H1 (cell line): ENCODE data around the gene LMNTD2. TPM values are rescaled to one million over a fixed set of nuclear protein-coding genes. Genes with fewer than 3 reads are reported as not detected.

Source experiments
- CTCF ChIA-PET: fragments of 300-600 bp; sonication (Branson Sonifier 250); formaldehyde crosslinking; loops from one replicate; lab custom pipeline; 2021; ENCODE audit not compliant: partially characterized antibody; lab: Charles Lee
- POLR2A ChIA-PET: fragments of 300-600 bp; sonication (Branson Sonifier 250); formaldehyde crosslinking; loops from one replicate; lab custom pipeline; 2021; ENCODE audit warnings: inconsistent platforms; ENCODE audit not compliant: partially characterized antibody; lab: Charles Lee
- DNase-seq, 2 experiments: peaks; one replicate each; pipeline versions ENCODE4 v3.0.0 to v3.0.0-alpha.2; 2010 to 2022; ENCODE audit warnings: low spot score in 2 of 2, low read depth in 1 of 2, mixed read lengths in 1 of 2
- FAIRE-seq: peaks from 2 replicates; lab custom pipeline; 2011; peaks lifted over from hg19 to GRCh38; lab: Jason Lieb, UNC
- H2AFZ ChIP-seq: 2 replicates; pipeline ENCODE4 v1.8.1; 2012; ENCODE audit warnings: low read length, inconsistent platforms
- H2AK5ac ChIP-seq: 2 replicates; pipeline ENCODE4 v1.6.1; 2013; ENCODE audit warnings: low read depth, low read length
- H2BK120ac ChIP-seq: replicated peaks from 2 replicates; pipeline ENCODE3; 2013; ENCODE audit warnings: low read depth, low read length, inconsistent platforms
- H2BK12ac ChIP-seq: 2 replicates; pipeline ENCODE4 v1.6.1; 2013; ENCODE audit warnings: low read depth, low read length
- H2BK15ac ChIP-seq: 2 replicates; pipeline ENCODE4 v1.6.1; 2013; ENCODE audit warnings: low read length
- H2BK20ac ChIP-seq: 2 replicates; pipeline ENCODE4 v1.6.1; 2013; ENCODE audit warnings: low read length
- H2BK5ac ChIP-seq: 2 replicates; pipeline ENCODE4 v1.6.1; 2013; ENCODE audit warnings: low read depth, low read length
- H3K14ac ChIP-seq: 2 replicates; pipeline ENCODE4 v1.6.1; 2013; ENCODE audit warnings: inconsistent platforms; ENCODE audit not compliant: insufficient read length
- H3K18ac ChIP-seq: 2 replicates; pipeline ENCODE4 v1.6.1; 2013; ENCODE audit warnings: low read length; ENCODE audit errors: extremely low read depth
- H3K23ac ChIP-seq: 2 replicates; pipeline ENCODE4 v1.6.1; 2013; ENCODE audit warnings: inconsistent platforms; ENCODE audit not compliant: insufficient read length
- H3K23me2 ChIP-seq: 2 replicates; pipeline ENCODE4 v1.6.1; 2013; ENCODE audit warnings: low read depth, low read length
- H3K27ac ChIP-seq: 2 replicates; pipeline ENCODE4 v1.6.1; 2011; ENCODE audit warnings: low read depth, low read length, inconsistent platforms
- H3K27me3 ChIP-seq, 4 experiments: replicated peaks in 1 of 4; 1 replicate in 1 of 4; 2 replicates in 3 of 4; pipeline versions ENCODE4 v1.6.1 to v1.8.1; 2011 to 2013; ENCODE audit warnings: low read length in 3 of 4, mild to moderate bottlenecking in 3 of 4, inconsistent platforms in 2 of 4, mixed read lengths in 2 of 4, moderate library complexity in 1 of 4; ENCODE audit not compliant: control insufficient read depth in 3 of 4, insufficient read depth in 3 of 4; ENCODE audit errors: extremely low read depth in 1 of 4
- H3K36me3 ChIP-seq, 4 experiments: 2 replicates each; pipeline versions ENCODE4 v1.6.1 to v1.8.1; 2011 to 2013; ENCODE audit warnings: mild to moderate bottlenecking in 4 of 4, low read length in 3 of 4, moderate library complexity in 2 of 4, control low read depth in 1 of 4, inconsistent platforms in 1 of 4; ENCODE audit not compliant: insufficient read depth in 4 of 4, control insufficient read depth in 2 of 4
- H3K4ac ChIP-seq: replicated peaks from 2 replicates; pipeline ENCODE3; 2013; ENCODE audit warnings: low read length, low read depth, mixed read lengths, inconsistent platforms; ENCODE audit not compliant: insufficient read length
- H3K4me1 ChIP-seq, 4 experiments: replicated peaks in 1 of 4; 1 replicate in 1 of 4; 2 replicates in 3 of 4; pipeline versions ENCODE4 v1.6.1 to v1.8.1; 2011 to 2013; ENCODE audit warnings: low read length in 3 of 4, inconsistent platforms in 2 of 4, mixed read lengths in 1 of 4; ENCODE audit not compliant: insufficient read depth in 4 of 4, control insufficient read depth in 3 of 4
- H3K4me2 ChIP-seq, 2 experiments: 2 replicates each; pipeline versions ENCODE4 v1.6.1 to v1.8.1; 2011 to 2013; ENCODE audit warnings: low read depth in 2 of 2, low read length in 2 of 2, control low read depth in 1 of 2, inconsistent platforms in 1 of 2, mild to moderate bottlenecking in 1 of 2; ENCODE audit not compliant: insufficient read depth in 1 of 2
- H3K4me3 ChIP-seq, 4 experiments: fragments of 200-600, 300-600 bp in 1 of 4; sonication (generic), shearing (Covaris generic), sonication (Bioruptor Twin) in 1 of 4; 2 replicates each; pipeline versions ENCODE4 v1.5.1 to v1.8.1; 2011 to 2016; ENCODE audit warnings: low read length in 4 of 4, low read depth in 3 of 4, control low read depth in 2 of 4, inconsistent platforms in 2 of 4, mild to moderate bottlenecking in 2 of 4, mixed read lengths in 1 of 4, moderate library complexity in 1 of 4; ENCODE audit not compliant: insufficient read depth in 2 of 4; ENCODE audit errors: extremely low read depth in 1 of 4
- H3K56ac ChIP-seq: replicated peaks from 2 replicates; pipeline ENCODE3; 2013; ENCODE audit warnings: low read depth, mild to moderate bottlenecking, mixed read lengths, low read length, inconsistent platforms; ENCODE audit not compliant: insufficient read length
- H3K79me1 ChIP-seq: 2 replicates; pipeline ENCODE4 v1.6.1; 2013; ENCODE audit warnings: low read depth, low read length, control low read depth
- H3K79me2 ChIP-seq, 2 experiments: 2 replicates each; pipeline versions ENCODE4 v1.6.1 to v1.8.1; 2012 to 2013; ENCODE audit warnings: low read length in 2 of 2, mild to moderate bottlenecking in 2 of 2, inconsistent platforms in 1 of 2; ENCODE audit not compliant: insufficient read depth in 2 of 2, control insufficient read depth in 1 of 2
- H3K9ac ChIP-seq, 4 experiments: replicated peaks in 1 of 4; 1 replicate in 1 of 4; 2 replicates in 3 of 4; pipeline versions ENCODE4 v1.6.1 to v1.8.1; 2011 to 2013; ENCODE audit warnings: low read depth in 3 of 4, low read length in 3 of 4, control low read depth in 2 of 4, mild to moderate bottlenecking in 2 of 4, moderate library complexity in 2 of 4, inconsistent platforms in 1 of 4; ENCODE audit errors: extremely low read depth in 1 of 4
- H3K9me3 ChIP-seq, 2 experiments: 2 replicates each; pipeline versions ENCODE4 v1.6.1 to v1.8.1; 2012 to 2013; ENCODE audit warnings: mild to moderate bottlenecking in 2 of 2, moderate library complexity in 2 of 2, control low read depth in 1 of 2, inconsistent platforms in 1 of 2, low read depth in 1 of 2, low read length in 1 of 2, mixed read lengths in 1 of 2; ENCODE audit not compliant: insufficient read depth in 2 of 2
- H4K20me1 ChIP-seq, 2 experiments: replicated peaks in 1 of 2; 2 replicates each; pipeline versions ENCODE3 to v1.8.1; 2011 to 2013; ENCODE audit warnings: inconsistent platforms in 2 of 2, low read length in 2 of 2, mild to moderate bottlenecking in 1 of 2; ENCODE audit not compliant: insufficient read depth in 2 of 2, control insufficient read depth in 1 of 2
- H4K5ac ChIP-seq: 2 replicates; pipeline ENCODE4 v1.6.1; 2013; ENCODE audit warnings: low read length, low read depth, mixed read lengths, inconsistent platforms; ENCODE audit not compliant: insufficient read length
- H4K8ac ChIP-seq: 2 replicates; pipeline ENCODE4 v1.8.0; 2013; ENCODE audit warnings: mild to moderate bottlenecking, moderate library complexity, low read length, inconsistent platforms; ENCODE audit not compliant: insufficient read depth; ENCODE audit errors: extremely low read depth
- H4K91ac ChIP-seq: replicated peaks from 2 replicates; pipeline ENCODE3; 2013; ENCODE audit warnings: low read length, mixed read lengths, inconsistent platforms; ENCODE audit not compliant: insufficient read length
- BRCA1 ChIP-seq: IDR thresholded peaks from 2 replicates; pipeline ENCODE4 v1.6.1; 2012; ENCODE audit warnings: low read depth, low read length, improper control_type of control experiment
- CHD1 ChIP-seq: IDR thresholded peaks from 2 replicates; pipeline ENCODE4 v1.6.1; 2012; ENCODE audit warnings: low read depth, low read length, improper control_type of control experiment
- FOSL1 ChIP-seq: IDR thresholded peaks from 2 replicates; pipeline ENCODE4 v1.6.1; 2011; ENCODE audit warnings: mild to moderate bottlenecking, low read depth, low read length, moderate library complexity; ENCODE audit not compliant: insufficient read depth
- GABPA ChIP-seq: IDR thresholded peaks from 2 replicates; pipeline ENCODE4 v1.6.1; 2011; ENCODE audit warnings: mild to moderate bottlenecking, low read length, moderate library complexity, borderline replicate concordance; ENCODE audit not compliant: insufficient read depth
- JUN ChIP-seq: IDR thresholded peaks from 2 replicates; pipeline ENCODE4 v1.6.1; 2011; ENCODE audit warnings: low read depth, mild to moderate bottlenecking, improper control_type of control experiment, low read length
- MAX ChIP-seq: IDR thresholded peaks from 2 replicates; pipeline ENCODE4 v1.6.1; 2012; ENCODE audit warnings: inconsistent platforms
- TBP ChIP-seq: IDR thresholded peaks from 2 replicates; pipeline ENCODE4 v1.6.1; 2011; ENCODE audit warnings: low read depth, low read length, improper control_type of control experiment
- WGBS, 2 experiments: shearing (Covaris generic) in 1 of 2; methylation state at CpG; one replicate each; pipeline versions ENCODE4 v1.1.6 to v1.1.7; 2013 to 2015; ENCODE audit warnings: low lambda C conversion rate in 2 of 2, mixed read lengths in 2 of 2, inconsistent platforms in 1 of 2, low coverage in 1 of 2, missing lambda C conversion rate in 1 of 2; ENCODE audit not compliant: insufficient replicate concordance in 2 of 2, insufficient coverage in 1 of 2, insufficient read length in 1 of 2; ENCODE audit errors: extremely low coverage in 1 of 2, missing lambda C conversion rate in 1 of 2; 5-methylcytosine and 5-hydroxymethylcytosine counted together
- polyA plus RNA-seq, 7 experiments: library from polyadenylated mRNA; depleted of rRNA in 3 of 7; stranded (reverse) in 5 of 7; unstranded in 2 of 7; fragments of >200 nt in 5 of 7; fragments of 200-250 nt in 2 of 7; gene quantifications; 1 replicate in 5 of 7; 2 replicates in 1 of 7; 4 replicates in 1 of 7; pipeline versions ENCODE4 v1.2.1 to v1.2.3, GENCODE V29; 2011 to 2013; ENCODE audit warnings: missing spikeins in 2 of 7, mixed read lengths in 2 of 7
- total RNA-seq: library from RNA; stranded (reverse); fragmentation: NEBNext Ultra II Directional; extraction: Animal tissue kit (Norgen Biotek cat#: 25700); gene quantifications from 2 replicates; pipeline ENCODE4 v1.2.1, GENCODE V29; 2021

Gene LMNTD2
- total and polyA plus RNA-seq, 2 of the 8 experiments (the other 6 are each of a cell fraction or from before 2014, with no cell fraction given) = 1.6 to 3.1 TPM

- Histone ChIP-seq H3K4me3 (peak overlapping the region; percentile 87 to 99 (median 88); a peak in 7 of 8 replicates), H2BK5ac (no peak overlapping the region)
- CTCF ChIA-PET = interaction anchor here (0.6 to 2.6 kb wide), 6 partner anchors 13 to 245 kb away, joined by 3 to 11 read pairs (median 4); no protein-coding TSS in a partner anchor
Measured at GRCh38 chr11:577611-577894, 17.0 kb upstream of the LMNTD2 start.

More at GRCh38 chr11:577611-577894, 17.0 kb upstream of the LMNTD2 start:
- no peak overlapping the region for H3K27ac ChIP-seq
- TF ChIP-seq BRCA1 (no peak), TBP (no peak), JUN (no peak), CHD1 (no peak), MAX (no peak), FOSL1 (no peak), GABPA (no peak)
- 91% methylated on average over 6 of the region's 6 CpGs; no CpG with 5 or more reads in 1 of the 2 experiments for WGBS, 2 experiments
- H4K91ac ChIP-seq = no peak overlapping the region
- H3K18ac ChIP-seq = no peak overlapping the region
- peaks cover 4 to 17% (median 11%) of the 10 kb centered on the region in 4 experiments for H3K4me1 ChIP-seq
- peaks cover 37 to 44% of the 10 kb centered on the region in 2 experiments for H4K20me1 ChIP-seq
- no peaks in the 10 kb centered on the region for H3K9me3 ChIP-seq
- H2BK12ac ChIP-seq = no peak overlapping the region
- H2AK5ac ChIP-seq = no peak overlapping the region
- peaks cover 15% of the 10 kb centered on the region for H3K23me2 ChIP-seq
- no peak overlapping the region for H2BK15ac ChIP-seq
- no peak overlapping the region for H3K14ac ChIP-seq
- H3K9ac ChIP-seq = peak overlapping the region in 3 of 4 experiments; percentile 73 to 97 (median 87); a peak in 5 of 7 replicates
- no peak overlapping the region for H2BK120ac ChIP-seq
- peaks cover 8 to 17% (median 13%) of the 10 kb centered on the region in 4 experiments for H3K27me3 ChIP-seq
- H3K79me1 ChIP-seq = peaks cover 23% of the 10 kb centered on the region
- no peak for DNase-seq
- no peak overlapping the region for H3K23ac ChIP-seq
- peaks cover 0 to 8% (median 3%) of the 10 kb centered on the region in 4 experiments; a peak in 5 of 8 replicates for H3K36me3 ChIP-seq
- H4K8ac ChIP-seq = no peak overlapping the region
- no peak overlapping the region for H4K5ac ChIP-seq
- H2AFZ ChIP-seq = no peak overlapping the region
- POLR2A ChIA-PET = interaction anchor here (0.9 to 2.6 kb wide), 5 partner anchors 11 to 34 kb away, joined by 3 to 9 read pairs (median 4); partner anchors contain the start of genes LMNTD2 and RASSF7
- no peak for FAIRE-seq
- no peak overlapping the region for H2BK20ac ChIP-seq
- H3K56ac ChIP-seq = no peak overlapping the region
- no peak overlapping the region for H3K4ac ChIP-seq
- peak overlapping the region; percentile 91 to 99 for H3K4me2 ChIP-seq
- peaks cover 38 to 52% of the 10 kb centered on the region in 2 experiments for H3K79me2 ChIP-seq
